Stimulated activated CD8-positive, alpha-beta memory T cell treated with anti-CD3 and anti-CD28 coated beads, Interleukin-4, amount 100 ng/mL, for 24 hours (primary cell): ENCODE data around the gene URB2.
"Not testable (repeated sequence)": the region's sequence is repeated elsewhere in the genome, so short reads cannot be mapped to it uniquely, and the experiment has no call there.

Experiments used
- DNase-seq: peaks from one replicate; pipeline ENCODE4 v3.0.0-alpha.2; 2020; ENCODE audit warnings: low read depth

URB2 gene

DNA sequence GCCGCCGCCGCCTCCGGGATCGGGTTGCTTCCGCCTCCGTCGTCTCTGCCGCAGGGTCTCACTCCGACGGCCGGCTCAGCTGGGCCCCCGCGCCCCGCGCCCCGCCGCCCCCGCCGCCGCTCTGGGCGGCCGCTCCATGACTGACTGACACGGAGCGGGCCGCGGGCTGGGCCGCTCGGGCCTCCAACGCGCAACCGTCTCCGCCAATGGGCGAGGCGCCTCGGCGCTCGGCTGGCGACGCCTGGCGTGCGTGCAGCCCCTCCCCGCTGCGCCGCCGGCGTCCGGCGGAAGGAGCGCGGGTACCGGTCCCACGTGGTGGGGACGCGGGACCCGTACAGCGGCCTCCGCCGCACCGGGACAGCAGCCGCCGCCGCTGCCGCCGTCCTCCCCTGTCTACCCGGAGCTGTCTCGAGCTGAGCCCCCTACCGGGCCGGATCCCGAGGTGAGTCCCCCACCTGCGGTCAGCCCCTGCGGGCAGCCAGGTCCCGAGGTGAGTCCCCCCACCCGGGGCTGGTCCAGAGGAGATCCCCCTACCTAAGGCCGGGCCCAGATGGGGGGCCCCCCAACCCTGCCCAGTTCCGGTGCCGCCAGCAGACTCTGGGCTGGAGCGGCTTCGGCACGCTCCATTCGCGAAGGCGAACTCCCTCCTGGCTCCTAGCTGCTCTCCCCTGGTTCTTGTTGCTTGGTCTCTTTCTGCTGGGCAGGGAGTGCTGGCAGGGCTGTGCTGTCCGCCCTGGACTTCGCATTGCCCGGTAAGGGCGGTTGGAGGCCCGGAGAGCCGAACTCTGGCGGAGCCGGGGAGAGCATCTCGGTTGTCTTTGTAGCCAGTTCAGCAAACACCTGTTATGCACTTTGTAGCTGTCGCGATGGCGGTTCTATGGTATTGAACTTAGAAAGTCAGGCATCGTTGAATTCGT is at the start of gene URB2, which contains the start of gene TAF5L:
Gene URB2 (plus strand): TSS at position 333 of the 917 bp plus-strand sequence. CDS start 1,387 bp downstream, outside the sequence.
Gene TAF5L (minus strand): TSS at position 208 of the 917 bp plus-strand sequence. CDS start 11,640 bp downstream, outside the sequence.
- peak; percentile 79 for DNase-seq

DNA sequence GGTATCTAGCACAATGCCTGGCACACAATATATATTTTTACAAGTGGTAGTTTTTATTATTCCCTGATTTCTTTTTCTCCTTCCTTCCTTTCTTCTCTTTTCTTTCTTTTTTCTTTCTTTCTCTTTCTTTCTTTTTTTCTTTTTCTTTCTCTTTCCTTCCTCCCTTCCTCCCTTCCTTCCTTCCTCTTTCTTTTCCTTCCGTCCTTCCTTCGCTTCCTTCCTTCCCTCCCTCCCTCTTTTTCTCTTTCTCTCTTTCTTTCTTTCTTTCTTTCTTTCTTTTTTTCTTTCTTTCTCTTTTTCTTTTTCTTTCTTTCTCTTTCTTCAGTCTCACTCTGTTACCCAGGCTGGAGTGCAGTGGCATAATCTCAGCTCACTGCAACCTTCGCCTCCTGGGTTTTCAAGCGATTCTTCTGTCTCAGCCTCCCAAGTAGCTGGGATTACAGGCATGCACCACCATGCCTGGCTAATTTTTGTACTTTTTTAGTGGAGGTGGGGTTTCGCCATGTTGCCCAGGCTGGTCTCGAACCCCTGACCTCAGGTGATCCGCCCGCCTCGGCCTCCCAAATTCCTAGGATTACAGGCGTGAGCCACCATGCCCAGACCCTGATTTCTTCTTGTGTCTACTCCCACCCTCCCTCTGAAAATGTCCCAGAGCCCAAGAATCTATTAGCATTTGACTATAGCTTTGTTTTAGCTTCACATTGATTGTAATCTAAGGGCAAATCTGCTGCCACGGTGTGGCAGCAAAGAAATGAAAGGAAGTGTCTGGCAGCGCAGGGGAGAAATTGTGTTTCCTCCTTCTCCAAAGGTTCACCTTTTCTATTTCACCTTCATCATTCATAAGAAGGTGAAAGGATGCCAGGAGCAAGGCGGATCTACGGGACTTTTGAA is 47.6 kb upstream of the URB2 start:
- DNase-seq = no peak

DNA sequence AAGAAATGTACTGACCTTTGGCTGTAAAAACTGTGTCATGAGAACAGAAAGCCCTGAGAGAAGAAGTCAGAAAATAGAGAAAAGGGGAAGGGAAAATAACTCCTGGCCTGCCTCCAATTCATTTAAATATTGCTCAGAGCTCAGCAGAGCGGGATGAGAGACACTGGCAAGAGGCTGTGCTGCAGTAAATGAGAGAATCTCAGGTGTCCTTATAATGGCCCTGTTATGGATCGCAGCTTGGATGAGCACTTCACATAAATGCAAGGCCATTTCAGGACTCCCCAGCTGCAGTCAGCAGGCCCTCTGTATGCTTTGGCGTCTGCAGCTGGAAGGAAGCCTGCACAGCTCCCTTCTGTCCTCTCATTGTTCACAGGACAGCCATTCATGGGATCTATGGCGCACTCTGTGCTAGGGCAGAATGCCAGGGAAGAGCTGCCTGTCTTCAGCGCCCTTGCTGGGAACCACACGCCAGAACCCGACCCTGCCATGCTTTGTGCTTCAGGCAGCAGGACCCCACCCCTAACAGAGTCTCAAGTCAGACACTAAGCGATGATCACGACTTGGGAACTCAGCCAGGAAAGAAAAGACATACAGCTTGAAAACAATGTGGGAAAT is 46.9 kb upstream of the URB2 start:
- DNase-seq = no peak

DNA sequence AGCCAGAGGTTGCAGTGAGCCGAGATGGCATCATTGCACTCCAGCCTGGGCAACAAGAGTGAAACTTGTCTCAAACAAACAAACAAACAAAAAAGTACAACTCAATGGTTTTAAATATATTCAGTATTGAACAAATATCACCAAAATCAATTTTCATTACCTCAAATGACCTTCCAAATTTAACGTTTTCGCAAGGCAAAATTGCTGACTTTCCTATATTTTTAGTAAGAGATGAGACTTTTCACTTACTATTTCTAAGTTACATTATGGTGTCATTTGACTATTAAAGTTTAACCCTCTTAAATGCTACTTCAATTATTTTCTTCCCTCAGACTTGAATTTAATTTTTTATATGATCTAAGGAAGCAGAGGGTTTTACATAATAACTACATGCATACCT is 44.6 kb upstream of the URB2 start:
- DNase-seq = no peak

DNA sequence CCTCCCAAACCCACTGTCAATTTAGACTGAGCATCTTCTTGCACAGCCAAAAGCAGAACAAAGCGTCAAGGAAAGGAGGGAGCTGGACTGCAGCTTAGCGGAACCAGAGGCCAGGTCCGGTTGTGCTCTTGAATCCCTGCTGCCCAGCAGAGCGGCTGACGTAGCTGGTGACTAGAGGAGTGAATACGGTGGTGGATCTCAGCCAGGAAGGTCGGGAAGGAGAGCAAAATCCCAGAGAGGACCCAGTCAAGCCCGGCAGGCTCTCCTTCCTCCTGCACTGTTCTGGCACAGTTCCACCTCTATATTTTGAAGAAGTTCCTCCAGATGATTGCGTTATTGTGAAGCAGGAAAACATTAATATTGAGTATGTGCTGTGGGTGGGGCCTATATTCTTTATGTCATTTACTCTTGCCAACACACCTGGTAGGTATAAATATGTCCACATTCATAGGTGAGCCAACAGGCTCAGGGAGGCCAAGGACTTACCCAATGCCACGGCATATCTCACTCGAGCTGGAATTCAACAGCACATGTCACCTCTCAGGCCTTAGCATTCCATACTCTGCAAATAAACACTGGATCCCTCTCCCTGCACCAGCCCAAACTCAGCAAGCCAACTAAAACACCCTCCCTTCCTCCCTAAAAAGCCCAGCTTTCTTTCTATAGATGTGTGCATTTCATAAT is 43.9 kb upstream of the URB2 start:
- no peak for DNase-seq

DNA sequence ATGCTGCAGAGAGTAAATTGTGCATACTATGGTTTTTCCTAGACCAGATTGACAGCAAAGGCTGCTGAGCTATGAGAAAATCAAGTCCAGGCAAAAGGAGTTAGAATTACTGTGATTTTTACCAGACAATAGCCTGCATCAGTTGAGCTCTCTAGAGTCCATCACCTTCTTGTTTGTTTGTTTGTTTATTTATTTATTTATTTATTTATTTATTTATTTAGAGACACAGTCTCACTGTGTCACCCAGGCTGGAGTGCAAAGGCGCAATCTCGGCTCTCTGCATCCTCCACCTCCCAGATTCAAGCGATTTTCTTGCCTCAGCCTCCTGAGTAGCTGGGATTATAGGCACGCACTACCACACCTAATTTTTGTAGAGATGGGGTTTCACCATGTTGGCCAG is 43.3 kb upstream of the URB2 start:
- no peak for DNase-seq

DNA sequence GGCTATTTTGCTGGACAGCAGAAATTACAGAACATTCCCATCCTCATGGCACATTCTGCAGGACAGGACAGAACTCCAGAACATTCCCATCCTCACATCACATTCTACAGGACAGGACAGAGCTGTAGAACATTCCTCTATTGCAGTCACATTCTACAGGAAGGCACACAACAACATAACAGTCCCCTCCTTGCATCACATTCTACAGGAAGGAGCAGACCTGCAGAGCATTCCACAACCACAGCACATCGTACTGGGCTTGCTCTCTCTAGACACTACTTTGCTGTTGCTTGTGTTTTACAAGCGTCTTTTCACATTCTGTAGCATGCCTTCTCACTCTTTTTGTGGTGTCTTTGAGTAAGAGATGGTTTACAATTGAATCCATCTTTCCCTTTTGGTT is 40.7 kb upstream of the URB2 start:
- no peak for DNase-seq

DNA sequence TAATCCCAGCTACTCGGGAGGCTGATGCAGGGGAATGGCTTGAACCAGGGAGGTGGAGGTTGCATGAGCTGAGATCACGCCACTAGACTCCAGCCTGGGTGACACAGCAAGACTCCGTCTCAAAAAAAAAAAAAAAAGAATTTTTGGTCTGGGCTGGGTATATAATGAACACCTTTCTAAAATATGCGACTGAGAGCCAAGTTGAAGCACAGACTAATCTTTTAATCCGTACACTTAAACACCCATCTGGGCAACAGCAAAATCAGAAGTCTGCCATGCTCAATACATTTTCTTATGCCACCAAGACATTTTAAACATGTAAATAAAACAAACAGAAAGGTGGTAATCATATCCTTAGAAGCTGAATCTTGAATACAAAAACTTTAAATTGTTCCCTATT is 35.9 kb upstream of the URB2 start:
- no peak for DNase-seq

DNA sequence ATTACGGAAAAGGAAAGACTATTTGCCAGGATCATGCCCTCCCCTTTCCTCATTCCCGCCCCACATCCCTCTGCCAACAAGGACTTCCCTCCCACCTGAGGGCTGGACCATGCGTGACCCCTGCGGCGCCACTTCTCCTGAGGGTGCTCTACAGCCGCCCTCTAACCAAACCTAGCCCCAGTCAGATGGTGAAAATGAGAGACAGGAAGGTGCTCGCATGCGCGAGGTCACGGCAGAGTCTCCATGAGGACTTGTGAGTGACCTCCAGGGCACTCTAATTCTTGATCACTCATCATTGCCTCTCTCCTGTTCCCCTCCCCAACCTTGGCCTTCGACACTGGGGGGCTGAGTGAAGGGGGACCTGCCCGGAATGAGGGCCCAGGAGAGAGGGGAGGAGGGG is 32.2 kb upstream of the URB2 start:
- no peak for DNase-seq

DNA sequence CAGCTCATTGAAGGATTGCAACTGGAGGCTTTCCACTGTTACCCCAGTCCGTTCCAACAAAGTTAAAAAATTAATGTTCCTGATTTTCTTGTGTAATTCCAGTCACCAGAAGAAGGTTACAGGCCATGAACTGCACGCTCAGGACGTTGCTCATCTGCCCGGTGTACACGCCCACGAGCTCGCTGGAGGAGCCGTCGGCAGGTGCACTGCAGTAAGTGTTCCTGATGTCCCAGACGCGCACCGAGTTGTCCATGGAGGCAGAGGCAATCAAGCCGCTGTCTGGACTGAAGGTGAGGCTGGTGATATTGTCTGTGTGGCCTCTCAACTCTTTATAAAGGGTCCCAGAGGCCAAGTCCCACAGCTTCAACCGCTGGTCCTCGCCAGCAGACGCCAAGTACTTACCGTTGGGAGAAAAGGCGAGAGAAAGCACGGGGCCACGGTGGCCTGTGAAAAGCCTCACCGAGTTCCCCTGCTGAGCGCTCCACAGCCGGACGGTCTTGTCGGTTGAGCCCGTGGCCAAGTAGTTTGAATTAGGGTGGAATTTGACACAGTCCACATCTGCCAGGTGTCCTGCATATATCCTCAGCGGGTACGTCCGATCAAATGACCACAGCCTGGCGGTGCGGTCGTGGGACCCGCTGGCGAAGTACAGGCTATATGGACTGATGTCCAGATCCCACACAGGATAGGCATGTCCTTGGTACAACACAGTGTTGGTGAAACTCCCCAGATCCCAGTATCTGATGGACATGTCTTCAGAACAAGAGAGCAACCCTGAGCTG is 31.6 kb upstream of the URB2 start:
- no peak for DNase-seq

DNA sequence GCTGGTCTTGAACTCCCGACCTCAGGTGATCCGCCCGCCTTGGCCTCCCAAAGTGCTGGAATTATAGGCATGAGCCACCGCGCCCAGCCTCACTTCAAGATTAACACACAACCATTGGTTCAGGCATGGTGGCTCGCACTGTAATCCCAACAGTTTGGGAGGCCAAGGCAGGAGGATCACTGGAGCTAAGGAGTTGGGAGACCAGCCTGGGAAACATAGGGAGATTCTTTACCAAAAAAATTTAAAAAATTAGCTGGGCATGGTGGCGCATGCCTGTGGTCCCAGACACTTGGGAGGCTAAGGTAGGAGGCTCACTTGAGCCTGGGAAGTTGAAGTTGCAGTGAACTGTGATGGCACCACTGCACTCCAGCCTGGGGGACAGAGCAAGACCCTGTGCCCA is 30.2 kb upstream of the URB2 start:
- DNase-seq = not testable (repeated sequence)

DNA sequence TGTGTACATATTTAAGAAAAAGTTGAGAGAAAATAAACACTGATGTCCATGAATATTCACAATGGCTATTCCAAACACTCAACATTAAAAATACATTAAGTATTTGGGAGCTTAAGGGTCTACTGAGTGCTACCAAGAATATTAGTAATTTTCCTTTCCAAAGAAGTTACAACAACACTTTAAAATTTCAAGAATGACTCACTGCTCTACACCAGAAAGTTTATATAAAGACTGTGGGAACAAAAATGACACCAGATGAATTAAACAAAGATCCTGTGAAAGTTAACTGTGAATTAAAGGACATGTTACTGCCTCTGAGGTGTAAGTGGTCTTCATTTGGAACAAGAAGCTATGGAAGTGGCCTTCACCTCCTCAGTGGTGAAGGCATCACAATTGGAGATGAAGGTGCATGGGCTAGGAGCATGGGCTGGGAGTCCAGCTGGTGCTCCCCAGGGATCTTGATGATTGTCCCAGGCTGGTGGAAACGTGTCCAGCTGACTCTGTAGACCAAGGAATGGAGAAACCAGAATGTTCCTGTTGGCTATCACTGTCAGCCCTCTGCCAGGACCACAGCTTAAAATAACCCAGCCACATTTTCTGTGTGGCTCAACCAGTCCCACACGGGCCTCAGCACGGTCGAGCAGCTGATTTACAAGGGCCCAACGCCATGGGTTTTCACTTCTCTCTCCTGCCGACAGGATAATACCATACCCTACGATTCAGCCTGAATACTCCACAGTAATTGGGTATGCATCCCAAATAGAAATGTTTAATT is 28.9 kb upstream of the URB2 start:
- DNase-seq = no peak

DNA sequence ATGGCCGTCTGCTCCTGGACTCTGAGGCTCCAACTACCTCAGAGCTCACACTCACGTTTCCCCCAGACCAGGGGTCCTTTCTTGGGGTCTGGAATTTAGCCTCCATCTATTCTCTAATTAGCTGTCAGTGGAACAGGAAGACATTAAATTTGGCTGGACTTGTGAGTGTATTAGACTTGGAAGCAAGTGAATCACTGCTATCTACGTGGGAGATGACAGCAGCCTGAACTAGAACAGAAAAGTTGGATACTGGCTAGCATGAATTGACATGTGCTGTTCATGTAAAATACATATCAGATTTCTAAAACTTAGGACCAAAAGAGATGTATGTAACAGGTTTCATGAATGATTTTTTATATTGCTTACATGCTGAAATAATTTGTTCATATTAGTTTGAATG is 28.2 kb upstream of the URB2 start:
- DNase-seq = no peak

DNA sequence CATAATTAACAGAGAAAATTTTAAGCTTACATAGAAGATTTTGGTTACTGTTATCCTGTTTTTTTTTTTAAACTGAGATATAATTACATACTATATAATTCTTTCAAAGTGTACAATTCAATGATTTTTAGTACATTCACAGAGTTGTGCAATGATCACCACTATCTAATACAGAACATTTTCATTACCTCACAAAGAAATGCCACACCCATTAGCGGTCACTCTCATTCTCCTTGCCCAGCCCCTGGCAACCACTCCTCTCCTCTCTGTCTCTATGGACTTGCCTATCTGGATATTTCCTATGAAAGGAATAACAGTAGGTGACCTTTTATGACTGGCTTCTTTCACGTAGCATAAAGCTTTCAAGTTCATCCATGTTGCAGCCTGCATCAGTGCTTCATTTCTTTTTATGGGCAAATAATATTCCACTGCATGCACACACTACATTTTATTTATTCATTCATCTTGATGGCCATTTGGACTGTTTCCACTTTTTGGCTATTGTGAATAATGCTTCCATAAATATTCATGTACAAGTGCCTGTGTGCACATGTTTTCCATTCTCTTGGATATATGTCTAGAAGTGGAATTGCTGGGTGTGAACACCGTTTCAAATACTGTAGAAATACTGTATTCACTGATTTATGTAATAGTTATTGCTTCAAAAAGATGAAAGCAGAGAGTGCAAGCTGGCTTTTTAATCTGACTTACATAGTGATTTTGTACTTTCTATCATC is 26.7 kb upstream of the URB2 start:
- no peak for DNase-seq

DNA sequence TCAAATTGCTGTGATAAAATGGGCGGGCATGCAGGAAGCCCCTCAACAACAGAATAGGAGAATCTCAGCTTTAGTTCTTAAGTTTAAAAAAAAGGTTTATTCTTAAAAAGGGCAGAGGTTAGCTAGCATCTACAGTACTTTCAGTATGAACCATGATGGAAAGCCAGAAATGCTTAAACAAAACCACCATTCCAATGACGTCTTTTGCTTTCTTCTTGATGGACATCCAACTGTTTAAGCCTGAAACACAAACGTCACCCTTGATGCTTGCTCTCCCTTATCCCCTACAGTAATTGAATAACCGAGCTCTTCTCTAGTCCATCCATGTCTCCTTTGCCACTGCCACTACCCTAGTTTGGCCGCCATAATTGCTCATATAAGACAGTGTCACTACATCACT is 25.8 kb upstream of the URB2 start:
- DNase-seq = no peak

DNA sequence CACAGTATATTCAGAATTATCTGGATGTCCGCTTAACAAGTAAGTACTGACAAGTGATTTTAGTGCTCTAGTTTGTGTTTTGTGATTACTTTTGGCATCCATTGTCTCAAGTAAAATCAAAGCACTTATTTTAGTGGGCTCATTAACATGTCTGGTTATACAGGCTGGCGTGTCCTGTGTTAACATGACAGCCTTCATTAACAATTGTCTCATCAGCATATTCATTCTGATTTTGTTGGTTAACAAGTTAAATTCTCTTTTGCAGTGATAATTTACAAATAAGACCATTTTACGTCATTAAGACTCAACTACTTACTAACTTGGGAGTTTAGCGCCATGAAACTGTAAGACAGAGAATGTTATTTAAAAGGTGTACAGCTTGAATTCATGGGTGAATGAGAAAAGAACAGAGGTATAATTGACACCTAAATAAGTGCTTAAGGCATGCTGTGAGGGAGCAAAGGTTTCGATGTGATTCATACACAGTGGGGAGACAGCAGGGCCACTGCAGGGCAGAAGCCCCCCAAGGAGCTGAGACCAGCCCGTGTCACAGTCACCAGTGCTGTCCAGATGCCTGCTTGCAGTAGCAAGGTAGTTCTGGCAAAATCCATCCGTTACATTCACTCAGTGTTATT is 22.6 kb upstream of the URB2 start:
- DNase-seq = no peak

DNA sequence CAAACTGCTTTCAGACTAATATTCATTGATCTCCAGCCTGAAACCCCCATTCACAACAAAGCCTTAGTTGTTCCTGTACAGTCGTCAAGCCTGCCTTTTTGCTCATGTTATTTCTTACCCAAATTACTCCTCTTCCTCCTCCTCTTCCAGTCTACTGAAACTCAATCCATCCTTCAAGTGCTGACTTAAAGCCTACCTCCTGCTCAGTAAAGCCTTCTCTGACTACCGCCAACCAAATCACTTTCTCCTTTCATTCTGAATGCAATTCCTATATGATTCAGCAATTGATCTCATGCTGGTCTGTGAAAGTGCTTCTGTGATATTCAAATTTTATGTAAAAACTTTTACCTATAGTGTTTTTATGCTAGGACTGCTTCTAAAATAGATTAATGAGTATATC is 18.7 kb upstream of the URB2 start:
- DNase-seq = no peak

DNA sequence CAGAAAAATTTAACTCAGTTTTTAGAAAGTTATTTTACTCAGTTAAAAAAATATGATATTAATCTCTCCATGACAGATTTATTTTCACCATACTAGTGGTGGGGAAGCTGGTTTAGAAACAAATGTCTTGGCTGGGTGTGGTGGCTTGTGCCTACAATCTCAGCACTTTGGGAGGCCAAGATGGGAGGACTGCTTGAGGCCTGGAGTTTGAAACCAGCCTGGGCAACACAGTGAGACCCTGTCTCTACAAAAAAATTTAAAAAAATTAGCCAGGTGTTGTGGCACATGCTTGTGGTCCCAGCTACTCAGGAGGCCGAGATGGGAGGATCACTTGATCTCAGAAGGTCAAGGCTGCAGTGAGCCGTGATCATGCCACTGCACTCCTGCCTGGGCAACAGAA is 17.5 kb upstream of the URB2 start:
- DNase-seq = no peak

DNA sequence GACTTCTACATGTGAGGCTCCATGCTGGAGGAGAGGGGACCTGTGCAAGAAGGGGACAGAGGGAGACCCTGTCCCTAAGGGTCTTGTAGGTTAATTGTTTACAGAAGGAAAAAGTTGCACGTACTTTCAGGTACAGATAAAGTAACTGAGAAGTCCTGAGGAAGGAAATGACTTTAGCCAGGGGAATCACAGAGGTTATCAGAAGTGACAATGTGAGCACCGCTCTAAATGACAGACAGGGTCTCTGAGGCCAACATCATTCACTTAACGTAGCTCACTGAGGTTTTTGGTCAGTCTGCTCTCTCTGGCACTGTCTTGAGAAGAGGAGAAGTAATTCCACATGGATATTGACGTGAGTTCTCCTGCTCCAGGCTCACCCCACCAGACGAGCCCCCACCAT is 12.1 kb upstream of the URB2 start:
- no peak for DNase-seq
